Fibroblast of skin of abdomen (primary cell): Measurements from ENCODE around the gene TBCCD1. TPM values are rescaled to one million over a fixed set of nuclear protein-coding genes. Genes with fewer than 3 reads are reported as not detected.

Experiments
- DNase-seq: peaks from one replicate; pipeline ENCODE4 v3.0.0-alpha.2; 2013
- polyA plus RNA-seq, 2 experiments: library from polyadenylated mRNA; unstranded; fragments of 120-200 nt; gene quantifications; one replicate each; pipeline ENCODE4 v1.2.1, GENCODE V29; 2013; ENCODE audit not compliant: insufficient read length in 2 of 2

Gene TBCCD1
- 10.6 TPM for polyA plus RNA-seq (2013, experiment 1 of 2; ENCODE audit: insufficient read length)
- polyA plus RNA-seq (2013, experiment 2 of 2; ENCODE audit: insufficient read length), result 11.1 TPM

- peak; percentile 85 for DNase-seq
Measured at GRCh38 chr3:186567072-186567921, at the start of gene TBCCD1. Gene TBCCD1 (minus strand): TSS chr3:186567339. CDS start chr3:186564329, 3,010 bp downstream.

- no peak for DNase-seq
Measured at GRCh38 chr3:186616299-186616617, 49.1 kb upstream of the TBCCD1 start.

- DNase-seq, result peak; percentile 56
Measured at GRCh38 chr3:186614597-186615483, 47.7 kb upstream of the TBCCD1 start.

GRCh38 chr3:186614266-186614596 is 47.1 kb upstream of the TBCCD1 start:
- DNase-seq, result no peak

- no peak for DNase-seq
Measured at GRCh38 chr3:186613637-186614265, 46.6 kb upstream of the TBCCD1 start.

- no peak for DNase-seq
Measured at GRCh38 chr3:186612721-186613636, 45.8 kb upstream of the TBCCD1 start, which contains the start of gene AHSG. Gene AHSG (plus strand): TSS chr3:186613060. CDS start chr3:186613142, 82 bp downstream.

- DNase-seq, result no peak
Measured at GRCh38 chr3:186612065-186612464, 44.9 kb upstream of the TBCCD1 start.

- no peak for DNase-seq
Measured at GRCh38 chr3:186609247-186609868, 42.2 kb upstream of the TBCCD1 start.

- DNase-seq, result no peak
Measured at GRCh38 chr3:186608624-186609215, 41.6 kb upstream of the TBCCD1 start.

GRCh38 chr3:186605561-186606545 is 38.7 kb upstream of the TBCCD1 start:
- DNase-seq, result no peak

- DNase-seq, result no peak
Measured at GRCh38 chr3:186605078-186605477, 37.9 kb upstream of the TBCCD1 start.

- DNase-seq, result no peak
Measured at GRCh38 chr3:186603159-186603558, 36.0 kb upstream of the TBCCD1 start.

- DNase-seq, result no peak
Measured at GRCh38 chr3:186600896-186601295, 33.8 kb upstream of the TBCCD1 start.

- no peak for DNase-seq
Measured at GRCh38 chr3:186599785-186600166, 32.6 kb upstream of the TBCCD1 start.

GRCh38 chr3:186599142-186599784 is 32.1 kb upstream of the TBCCD1 start:
- DNase-seq, result no peak

GRCh38 chr3:186598794-186599141 is 31.6 kb upstream of the TBCCD1 start:
- DNase-seq, result no peak

- peak; percentile 72 for DNase-seq
Measured at GRCh38 chr3:186598108-186598784, 31.1 kb upstream of the TBCCD1 start.

GRCh38 chr3:186596568-186597287 is 29.6 kb upstream of the TBCCD1 start:
- peak; percentile 36 for DNase-seq
